Endothelial cell of umbilical vein (primary cell): ENCODE results near the gene NR4A1. TPM values are rescaled to one million over a fixed set of nuclear protein-coding genes. Genes with fewer than 3 reads are reported as not detected.

ENCODE experiments used
- BruUV-seq: library from RNA; stranded (reverse); fragments of 400-500 nt; replicated peaks from 2 replicates; lab custom pipeline; 2021; lab: Mats Ljungman, UMichigan
- CTCF ChIA-PET: fragments of 300-600, 350-600 bp; sonication (Branson Sonifier 250); formaldehyde crosslinking; loops from one replicate; lab custom pipeline; 2021; ENCODE audit warnings: antibody characterized with exemption, inconsistent platforms; lab: Charles Lee
- POLR2A ChIA-PET: fragments of 300-600, 350-600 bp; sonication (Branson Sonifier 250); formaldehyde crosslinking; loops from one replicate; lab custom pipeline; 2021; ENCODE audit warnings: antibody characterized with exemption, inconsistent platforms; lab: Charles Lee
- DNase-seq: peaks from one replicate; pipeline ENCODE4 v3.0.0-alpha.2; 2011; ENCODE audit warnings: low read depth, low spot score
- FAIRE-seq: peaks from 2 replicates; lab custom pipeline; 2011; peaks lifted over from hg19 to GRCh38; lab: Jason Lieb, UNC
- H2AFZ ChIP-seq: 2 replicates; pipeline ENCODE4 v1.6.0; 2012; ENCODE audit warnings: low read depth, low read length, control low read depth, inconsistent platforms
- H3K27ac ChIP-seq: 2 replicates; pipeline ENCODE4 v1.5.1; 2011; ENCODE audit warnings: low read depth, mild to moderate bottlenecking, control low read depth, low read length, moderate library complexity; ENCODE audit not compliant: insufficient read depth
- H3K27me3 ChIP-seq, 2 experiments: 2 replicates each; pipeline versions ENCODE4 v1.6.0 to v1.6.1; 2011; ENCODE audit warnings: low read length in 2 of 2, mixed read lengths in 1 of 2; ENCODE audit not compliant: control insufficient read depth in 2 of 2, insufficient read depth in 2 of 2
- H3K36me3 ChIP-seq, 2 experiments: 2 replicates in 1 of 2; 3 replicates in 1 of 2; pipeline ENCODE4 v1.5.1; 2011; ENCODE audit warnings: low read length in 2 of 2, mild to moderate bottlenecking in 1 of 2, moderate library complexity in 1 of 2; ENCODE audit not compliant: control insufficient read depth in 2 of 2, insufficient read depth in 2 of 2; ENCODE audit errors: extremely low read depth in 1 of 2
- H3K4me1 ChIP-seq: 3 replicates; pipeline ENCODE4 v1.5.1; 2011; ENCODE audit warnings: mild to moderate bottlenecking, low read length; ENCODE audit not compliant: control insufficient read depth, insufficient read depth; ENCODE audit errors: extremely low read depth
- H3K4me2 ChIP-seq: 2 replicates; pipeline ENCODE4 v1.6.1; 2011; ENCODE audit warnings: low read length, control low read depth, mixed read lengths; ENCODE audit not compliant: insufficient read depth
- H3K4me3 ChIP-seq, 3 experiments: fragments of 200-600 bp in 1 of 3; sonication (generic), shearing (Covaris generic) in 1 of 3; replicated peaks in 1 of 3; 2 replicates each; pipeline ENCODE4 v1.5.1; 2011 to 2016; ENCODE audit warnings: control low read depth in 3 of 3, low read length in 3 of 3, mild to moderate bottlenecking in 2 of 3, inconsistent platforms in 1 of 3, low read depth in 1 of 3, moderate library complexity in 1 of 3; ENCODE audit not compliant: insufficient read depth in 1 of 3
- H3K79me2 ChIP-seq: 2 replicates; pipeline ENCODE4 v1.6.0; 2012; ENCODE audit warnings: low read length, inconsistent platforms; ENCODE audit not compliant: control insufficient read depth, insufficient read depth
- H3K9ac ChIP-seq: replicated peaks from 2 replicates; pipeline ENCODE3; 2011; ENCODE audit warnings: low read length, control low read depth; ENCODE audit not compliant: insufficient read depth; ENCODE audit errors: extremely low read depth
- H3K9me1 ChIP-seq: replicated peaks from 3 replicates; pipeline ENCODE4 v1.6.0; 2011; ENCODE audit warnings: mild to moderate bottlenecking, low read length; ENCODE audit not compliant: control insufficient read depth, insufficient read depth; ENCODE audit errors: extremely low read depth
- H3K9me3 ChIP-seq: replicated peaks from 2 replicates; pipeline ENCODE4 v1.5.1; 2012; ENCODE audit warnings: low read length, inconsistent platforms; ENCODE audit not compliant: control insufficient read depth, insufficient read depth
- H4K20me1 ChIP-seq: replicated peaks from 2 replicates; pipeline ENCODE3; 2011; ENCODE audit warnings: mild to moderate bottlenecking, low read length; ENCODE audit not compliant: control insufficient read depth, insufficient read depth; ENCODE audit errors: extremely low read depth
- EZH2 ChIP-seq: IDR thresholded peaks from 2 replicates; pipeline ENCODE4 v1.6.1; 2012; ENCODE audit warnings: borderline replicate concordance, low read depth, mild to moderate bottlenecking, moderate library complexity, low read length, inconsistent platforms; ENCODE audit not compliant: severe bottlenecking
- FOS ChIP-seq: IDR thresholded peaks from 2 replicates; pipeline ENCODE4 v1.6.1; 2011; ENCODE audit warnings: mild to moderate bottlenecking, low read length, moderate library complexity, borderline replicate concordance; ENCODE audit not compliant: insufficient read depth
- GATA2 ChIP-seq: IDR thresholded peaks from 2 replicates; pipeline ENCODE4 v1.7.0; 2011; ENCODE audit warnings: low read depth, mild to moderate bottlenecking, moderate library complexity, mixed read lengths, low read length; ENCODE audit not compliant: insufficient read length, insufficient read depth
- JUN ChIP-seq: IDR thresholded peaks from 2 replicates; pipeline ENCODE4 v1.6.1; 2011; ENCODE audit warnings: borderline replicate concordance, low read depth; ENCODE audit not compliant: insufficient read length, insufficient read depth
- MYC ChIP-seq: IDR thresholded peaks from one replicate; pipeline ENCODE4 v1.6.1; 2011; ENCODE audit warnings: mild to moderate bottlenecking, low read depth, low read length
- POLR2A ChIP-seq: IDR thresholded peaks from 2 replicates; pipeline ENCODE4 v1.6.1; 2012; ENCODE audit warnings: low read depth, mild to moderate bottlenecking, control low read depth, low read length
- POLR2AphosphoS5 ChIP-seq: IDR thresholded peaks from 2 replicates; pipeline ENCODE4 v1.6.1; 2012; ENCODE audit warnings: low read depth, mild to moderate bottlenecking, control low read depth, low read length, moderate library complexity; ENCODE audit not compliant: insufficient read depth
- dilution Hi-C: fragments of 300-500 bp; cut with MboI; formaldehyde crosslinking; loops from one replicate; pipeline ENCODE4 v1.15.0; 2019; ENCODE audit warnings: low sequenced_read_pairs; ENCODE audit not compliant: extremely low pct_ligation_motif_present
- intact Hi-C: fragments of 100-400 bp; cut with micrococcal nuclease; formaldehyde crosslinking; loops from one replicate; pipeline ENCODE4 v1.10.0; 2022
- polyA plus RNA-seq, 4 experiments: library from polyadenylated mRNA; depleted of rRNA in 3 of 4; stranded (reverse) in 3 of 4; unstranded in 1 of 4; fragments of >200 nt; gene quantifications; 2 replicates each; pipeline versions ENCODE4 v1.2.1 to v1.2.3, GENCODE V29; 2011 to 2012; ENCODE audit warnings: missing spikeins in 1 of 4
- total RNA-seq: library from RNA; stranded (reverse); gene quantifications from 2 replicates; pipeline ENCODE4 v1.2.3, GENCODE V29; 2021
- TF ChIP-seq, protein P1 (sequence below): IDR thresholded peaks from 2 replicates; pipeline ENCODE4 v1.6.1; 2011; ENCODE audit not compliant: insufficient read depth, insufficient read length
- TF ChIP-seq, protein P2 (sequence below), 2 donors: IDR thresholded peaks; 1 replicate in 1 of 2; 2 replicates in 1 of 2; pipeline ENCODE4 v1.5.1; 2011; ENCODE audit warnings: low read length in 2 of 2, mild to moderate bottlenecking in 2 of 2, moderate library complexity in 2 of 2, control low read depth in 1 of 2, inconsistent platforms in 1 of 2, low read depth in 1 of 2; ENCODE audit not compliant: insufficient read depth in 1 of 2; ENCODE audit errors: extremely low read depth in 1 of 2

NR4A1 gene
- total and polyA plus RNA-seq, 2 donors (not counting 3 experiments of a cell fraction or from before 2014, with no cell fraction given), result 6.8 to 18.2 TPM

DNA sequence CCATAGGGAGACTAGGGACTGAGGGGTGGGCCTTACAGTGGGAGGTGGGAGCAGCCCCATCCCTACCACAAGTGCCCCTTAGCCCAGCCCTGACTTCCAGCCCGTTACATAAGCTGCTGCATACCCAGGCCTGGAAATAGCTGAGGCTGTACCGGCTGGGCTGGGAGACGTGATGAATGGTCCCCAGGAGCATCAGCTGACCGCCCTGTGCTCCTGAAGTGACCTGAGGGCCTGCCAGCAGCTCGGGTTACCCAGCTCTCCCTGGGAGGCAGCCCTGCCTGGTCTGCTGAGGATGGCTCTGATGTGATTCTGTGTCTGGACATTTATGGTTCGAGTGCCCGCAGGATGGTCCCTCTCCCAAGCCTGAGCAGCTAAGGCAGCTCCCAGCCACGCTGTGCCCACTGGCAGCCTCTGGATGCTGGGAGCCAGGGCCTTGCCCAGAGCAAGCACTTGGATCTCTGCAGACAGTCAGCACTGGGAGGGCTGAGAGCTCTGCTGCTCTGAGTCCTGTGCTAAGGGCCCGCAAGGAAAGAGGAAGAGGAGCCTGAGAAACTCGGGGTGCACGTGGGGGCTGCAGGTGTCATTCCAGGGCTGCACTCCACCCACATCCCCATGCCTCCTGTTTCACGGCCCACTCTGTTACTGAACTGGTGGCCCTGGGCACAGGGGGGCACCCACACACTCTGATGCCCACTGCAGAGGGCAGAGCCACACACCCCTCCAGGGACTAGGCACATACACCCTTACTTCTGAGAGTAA is 24.0 kb upstream of the NR4A1 start:
- H2AFZ ChIP-seq, result no peak overlapping the region
- no peak overlapping the region for H3K4me2 ChIP-seq
- H3K9ac ChIP-seq, result no peak overlapping the region
- TF ChIP-seq FOS (no peak), JUN (no peak), MYC (no peak), POLR2A (no peak), POLR2AphosphoS5 (no peak), EZH2 (no peak), GATA2 (no peak)
- TF ChIP-seq, protein P1, sequence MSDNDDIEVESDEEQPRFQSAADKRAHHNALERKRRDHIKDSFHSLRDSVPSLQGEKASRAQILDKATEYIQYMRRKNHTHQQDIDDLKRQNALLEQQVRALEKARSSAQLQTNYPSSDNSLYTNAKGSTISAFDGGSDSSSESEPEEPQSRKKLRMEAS, result no peak
- TF ChIP-seq, protein P2, sequence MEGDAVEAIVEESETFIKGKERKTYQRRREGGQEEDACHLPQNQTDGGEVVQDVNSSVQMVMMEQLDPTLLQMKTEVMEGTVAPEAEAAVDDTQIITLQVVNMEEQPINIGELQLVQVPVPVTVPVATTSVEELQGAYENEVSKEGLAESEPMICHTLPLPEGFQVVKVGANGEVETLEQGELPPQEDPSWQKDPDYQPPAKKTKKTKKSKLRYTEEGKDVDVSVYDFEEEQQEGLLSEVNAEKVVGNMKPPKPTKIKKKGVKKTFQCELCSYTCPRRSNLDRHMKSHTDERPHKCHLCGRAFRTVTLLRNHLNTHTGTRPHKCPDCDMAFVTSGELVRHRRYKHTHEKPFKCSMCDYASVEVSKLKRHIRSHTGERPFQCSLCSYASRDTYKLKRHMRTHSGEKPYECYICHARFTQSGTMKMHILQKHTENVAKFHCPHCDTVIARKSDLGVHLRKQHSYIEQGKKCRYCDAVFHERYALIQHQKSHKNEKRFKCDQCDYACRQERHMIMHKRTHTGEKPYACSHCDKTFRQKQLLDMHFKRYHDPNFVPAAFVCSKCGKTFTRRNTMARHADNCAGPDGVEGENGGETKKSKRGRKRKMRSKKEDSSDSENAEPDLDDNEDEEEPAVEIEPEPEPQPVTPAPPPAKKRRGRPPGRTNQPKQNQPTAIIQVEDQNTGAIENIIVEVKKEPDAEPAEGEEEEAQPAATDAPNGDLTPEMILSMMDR (IDR thresholded peaks at IDR 0.05; ENCODE audit: extremely low read depth in 1 of 2, insufficient read depth in 1 of 2, low read depth in 1 of 2, low read length in 2 of 2), result no peak
- dilution Hi-C loops (no loop called here), intact Hi-C loops (no loop called here)
- H3K9me1 ChIP-seq, result no peaks in the 10 kb centered on the region
- no peaks in the 10 kb centered on the region for H4K20me1 ChIP-seq
- H3K4me1 ChIP-seq, result peaks cover 27% of the 10 kb centered on the region
- no peaks in the 10 kb centered on the region for H3K27me3 ChIP-seq
- H3K4me3 ChIP-seq, result no peak overlapping the region
- FAIRE-seq, result no peak
- BruUV-seq, result no TSS peak
- ChIA-PET POLR2A (interaction anchor here (12.4 kb wide), 1 partner anchor 22 kb away, joined by 221 read pairs; the partner anchor contains the start of gene TAMALIN), CTCF (interaction anchor here (0.7 to 13.1 kb wide), 10 partner anchors 13 to 344 kb away, joined by 3 to 946 read pairs (median 83); partner anchors contain the start of genes ATG101, NR4A1, SMIM41 and TAMALIN)
- no peaks in the 10 kb centered on the region for H3K79me2 ChIP-seq
- H3K36me3 ChIP-seq, result no peaks in the 10 kb centered on the region
- no peak overlapping the region for H3K27ac ChIP-seq
- no peaks in the 10 kb centered on the region for H3K9me3 ChIP-seq
- no peak for DNase-seq
